ENCODE results near the gene OR2T11. TPM values are rescaled to one million over a fixed set of nuclear protein-coding genes. Genes with fewer than 3 reads are reported as not detected.
"Not testable (repeated sequence)": the region's sequence is repeated elsewhere in the genome, so short reads cannot be mapped to it uniquely, and the experiment has no call there.

Gene OR2T11
- total RNA-seq, 1 experiment from 2014 or later = not detected

DNA sequence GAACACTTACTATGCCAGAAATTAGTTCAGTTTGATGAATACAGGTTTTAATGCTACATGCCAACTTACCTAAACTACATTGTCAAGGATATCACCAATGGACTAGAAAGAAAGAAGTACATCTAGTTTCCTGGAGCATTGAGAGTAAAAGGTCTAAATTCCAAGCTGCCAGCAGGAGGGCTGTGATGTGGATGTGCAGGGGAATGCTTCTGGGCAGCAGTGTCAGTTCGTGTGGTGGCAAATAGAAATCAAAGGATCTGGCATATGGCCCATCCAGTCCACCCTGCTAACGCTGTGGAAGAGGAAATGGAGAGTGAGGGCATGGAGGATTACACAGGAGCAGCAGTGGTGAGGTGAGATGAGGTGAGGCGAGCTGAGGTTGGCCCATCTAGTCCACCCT, 10.3 kb upstream of the OR2T11 start, which contains the start of gene OR2T35:
Gene OR2T35, minus strand, starts transcription at position 101 of the 400 bp plus-strand sequence. CDS start 6,020 bp downstream, outside the sequence.
- H3K4me3 Mint-ChIP-seq (ENCODE audit: unreplicated experiment); H3K36me3 Mint-ChIP-seq (ENCODE audit: insufficient read depth, unreplicated experiment); BruUV-seq (replicated peaks); CTCF ChIA-PET; H3K4me1 Mint-ChIP-seq (ENCODE audit: insufficient read depth, unreplicated experiment); POLR2A ChIA-PET; DNase-seq (ENCODE audit: unreplicated experiment); intact Hi-C loops (cut with micrococcal nuclease); H3K27me3 Mint-ChIP-seq (ENCODE audit: insufficient read depth, unreplicated experiment); H3K9me3 Mint-ChIP-seq (ENCODE audit: unreplicated experiment): not testable (repeated sequence)
- peak within 1 kb of the TSS; percentile 71 for H3K27ac Mint-ChIP-seq (ENCODE audit: low read depth, unreplicated experiment)

DNA sequence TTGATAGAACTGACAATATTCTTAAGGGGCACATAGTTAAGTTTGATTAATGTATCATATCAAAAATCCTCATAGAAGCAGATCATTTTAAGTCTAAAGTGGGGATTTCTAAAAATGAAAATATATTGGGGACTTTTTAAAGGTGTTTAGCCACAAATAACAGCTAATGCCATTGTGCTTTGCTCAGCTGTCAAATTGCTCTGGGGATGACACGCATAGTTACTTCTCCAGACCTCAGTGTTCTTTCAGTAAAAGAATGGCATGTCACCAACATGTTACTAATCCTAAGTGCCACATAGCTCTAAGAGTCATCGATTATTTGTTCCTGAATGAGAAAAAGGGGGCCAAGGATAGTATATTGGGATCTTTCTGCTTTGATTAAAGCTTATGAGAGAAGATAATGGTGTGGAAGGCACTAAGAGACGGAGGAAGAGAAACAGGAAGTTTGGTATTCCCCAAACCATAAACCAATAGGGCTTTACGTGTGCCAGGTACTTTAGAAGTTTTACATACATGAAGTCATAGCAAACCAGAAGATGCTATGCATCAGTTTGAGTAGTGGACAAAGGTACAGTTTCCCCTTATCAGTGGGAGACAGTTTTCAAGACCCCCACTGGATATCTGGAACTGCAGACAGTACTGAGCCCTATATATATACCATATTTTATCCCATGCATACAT, 8.2 kb upstream of the OR2T11 start:
- CTCF ChIA-PET; DNase-seq (ENCODE audit: unreplicated experiment); intact Hi-C loops (cut with micrococcal nuclease); H3K27me3 Mint-ChIP-seq (ENCODE audit: insufficient read depth, unreplicated experiment); H3K4me1 Mint-ChIP-seq (ENCODE audit: insufficient read depth, unreplicated experiment); H3K9me3 Mint-ChIP-seq (ENCODE audit: unreplicated experiment); POLR2A ChIA-PET; H3K4me3 Mint-ChIP-seq (ENCODE audit: unreplicated experiment); BruUV-seq (replicated peaks); H3K27ac Mint-ChIP-seq (ENCODE audit: low read depth, unreplicated experiment); H3K36me3 Mint-ChIP-seq (ENCODE audit: insufficient read depth, unreplicated experiment): not testable (repeated sequence)

DNA sequence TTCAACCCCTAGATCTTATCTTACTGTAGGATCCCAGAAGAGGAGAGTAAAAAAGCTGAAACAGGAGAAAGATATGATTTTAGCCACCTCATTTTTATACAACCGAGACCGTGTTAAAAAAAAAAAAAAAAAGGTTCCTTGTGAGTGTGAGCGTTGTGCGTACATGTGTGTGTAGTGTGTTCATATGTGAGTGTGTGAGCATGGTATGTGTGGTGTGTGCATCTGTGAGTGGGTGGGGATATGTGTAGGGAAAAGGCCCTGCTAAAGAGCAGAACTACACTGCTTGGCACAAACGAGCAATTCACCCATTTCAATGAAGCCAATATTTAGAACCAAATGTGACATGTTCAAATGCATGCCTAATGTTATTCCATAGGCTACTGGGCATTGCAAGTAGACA, 6.7 kb upstream of the OR2T11 start:
- H3K4me3 Mint-ChIP-seq (ENCODE audit: unreplicated experiment); H3K27me3 Mint-ChIP-seq (ENCODE audit: insufficient read depth, unreplicated experiment); CTCF ChIA-PET: not testable (repeated sequence)

DNA sequence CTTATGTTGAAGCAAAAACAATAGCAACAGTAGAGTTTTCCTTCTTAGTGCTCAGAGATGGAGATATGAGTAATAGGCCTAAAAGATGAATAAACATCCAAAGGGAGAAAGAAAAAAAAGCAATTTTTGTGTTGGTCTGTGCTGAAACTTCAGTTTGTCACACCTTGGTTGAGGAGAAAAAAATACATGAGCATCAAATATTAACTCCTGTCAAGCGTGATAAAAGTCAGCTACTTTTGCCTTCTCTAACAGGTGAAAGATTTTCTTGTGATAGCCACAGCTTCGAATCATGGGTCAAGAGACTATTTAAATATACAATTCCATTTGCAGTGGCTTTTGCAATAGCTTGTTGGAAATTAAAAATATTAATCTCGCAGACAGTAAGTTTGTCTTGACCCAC, 6.0 kb upstream of the OR2T11 start:
- H3K27ac Mint-ChIP-seq (ENCODE audit: low read depth, unreplicated experiment); H3K9me3 Mint-ChIP-seq (ENCODE audit: unreplicated experiment); H3K4me3 Mint-ChIP-seq (ENCODE audit: unreplicated experiment); H3K27me3 Mint-ChIP-seq (ENCODE audit: insufficient read depth, unreplicated experiment); CTCF ChIA-PET; intact Hi-C loops (cut with micrococcal nuclease); H3K36me3 Mint-ChIP-seq (ENCODE audit: insufficient read depth, unreplicated experiment); H3K4me1 Mint-ChIP-seq (ENCODE audit: insufficient read depth, unreplicated experiment); POLR2A ChIA-PET; BruUV-seq (replicated peaks); DNase-seq (ENCODE audit: unreplicated experiment): not testable (repeated sequence)

More for the DNA sequence above, 6.7 kb upstream of the OR2T11 start:
- H3K27ac Mint-ChIP-seq (ENCODE audit: low read depth, unreplicated experiment); intact Hi-C loops (cut with micrococcal nuclease); POLR2A ChIA-PET; H3K4me1 Mint-ChIP-seq (ENCODE audit: insufficient read depth, unreplicated experiment); DNase-seq (ENCODE audit: unreplicated experiment); H3K36me3 Mint-ChIP-seq (ENCODE audit: insufficient read depth, unreplicated experiment); H3K9me3 Mint-ChIP-seq (ENCODE audit: unreplicated experiment); BruUV-seq (replicated peaks): not testable (repeated sequence)

DNA sequence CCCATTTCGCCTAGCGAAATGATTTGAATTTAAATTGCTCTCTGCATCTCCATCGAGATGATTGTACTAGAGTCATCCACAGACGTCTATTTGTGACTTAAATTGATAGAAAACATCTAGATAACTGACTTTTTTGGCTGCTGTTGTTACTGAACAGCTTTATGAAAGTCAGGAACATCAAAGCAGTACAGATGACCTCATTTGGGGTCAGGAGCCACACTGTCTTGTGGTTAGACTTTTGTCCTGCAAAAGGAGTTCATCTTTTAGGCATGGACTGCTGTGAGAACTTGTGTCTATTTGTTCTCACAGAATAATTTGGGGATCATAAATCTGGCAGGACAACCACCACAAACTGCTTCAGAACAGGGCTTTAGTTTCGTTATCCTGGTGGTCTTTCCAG, 4.8 kb upstream of the OR2T11 start:
- BruUV-seq (replicated peaks); H3K9me3 Mint-ChIP-seq (ENCODE audit: unreplicated experiment); H3K36me3 Mint-ChIP-seq (ENCODE audit: insufficient read depth, unreplicated experiment); DNase-seq (ENCODE audit: unreplicated experiment); intact Hi-C loops (cut with micrococcal nuclease); POLR2A ChIA-PET; H3K27me3 Mint-ChIP-seq (ENCODE audit: insufficient read depth, unreplicated experiment); CTCF ChIA-PET; H3K4me1 Mint-ChIP-seq (ENCODE audit: insufficient read depth, unreplicated experiment); H3K27ac Mint-ChIP-seq (ENCODE audit: low read depth, unreplicated experiment); H3K4me3 Mint-ChIP-seq (ENCODE audit: unreplicated experiment): not testable (repeated sequence)

DNA sequence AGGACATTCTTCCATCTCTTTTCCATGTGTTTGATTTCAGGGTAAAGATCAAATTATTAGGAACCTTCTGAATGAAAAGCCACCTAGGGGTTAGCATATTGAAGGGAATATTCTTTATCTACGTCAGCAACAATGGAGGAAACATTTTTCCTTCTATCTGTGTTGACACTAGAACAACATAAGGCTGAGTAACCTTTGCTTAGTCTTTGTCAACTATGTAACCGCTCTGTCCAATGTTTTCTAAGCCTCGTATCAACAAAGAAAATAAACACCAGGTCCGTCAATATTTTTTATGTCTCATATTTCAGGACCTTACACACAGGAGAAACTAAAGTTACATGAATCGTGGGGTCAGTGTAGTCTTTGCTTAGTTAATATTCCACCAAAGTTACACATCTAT, 1.7 kb upstream of the OR2T11 start:
- H3K9me3 Mint-ChIP-seq (ENCODE audit: unreplicated experiment); CTCF ChIA-PET; H3K27me3 Mint-ChIP-seq (ENCODE audit: insufficient read depth, unreplicated experiment); intact Hi-C loops (cut with micrococcal nuclease); BruUV-seq (replicated peaks); H3K4me1 Mint-ChIP-seq (ENCODE audit: insufficient read depth, unreplicated experiment); H3K36me3 Mint-ChIP-seq (ENCODE audit: insufficient read depth, unreplicated experiment); H3K4me3 Mint-ChIP-seq (ENCODE audit: unreplicated experiment); H3K27ac Mint-ChIP-seq (ENCODE audit: low read depth, unreplicated experiment); DNase-seq (ENCODE audit: unreplicated experiment); POLR2A ChIA-PET: not testable (repeated sequence)

DNA sequence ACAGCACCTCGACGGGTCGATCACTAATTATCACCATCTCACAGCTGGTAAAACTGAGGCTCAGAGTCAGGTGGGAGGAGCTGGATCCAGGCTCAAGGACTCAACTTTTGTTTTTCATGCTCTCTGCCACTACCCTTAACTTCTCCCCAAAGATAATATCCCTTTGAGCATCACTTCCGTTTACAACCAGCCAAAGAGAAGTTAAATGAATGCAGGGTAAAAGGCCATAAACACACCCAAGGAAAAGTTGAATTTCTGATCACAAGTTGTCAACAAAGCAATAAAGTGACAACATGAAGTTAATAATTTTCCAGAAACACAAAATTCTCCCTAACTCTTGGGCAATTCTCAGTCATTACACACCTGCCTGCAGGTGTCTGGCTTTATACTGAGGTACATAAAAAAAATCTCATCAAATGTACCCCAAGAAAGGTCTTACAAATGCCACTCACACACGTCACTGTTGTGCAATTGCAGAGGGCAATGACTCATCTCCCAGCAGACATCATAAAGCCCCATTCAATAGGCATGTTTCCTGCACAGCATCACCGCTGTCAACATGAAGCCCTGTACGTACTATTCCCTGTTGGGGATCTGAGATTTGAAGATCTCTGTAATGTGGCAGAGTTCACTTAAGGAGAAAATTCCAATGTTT, 3.4 kb downstream of the OR2T11 start:
- ChIA-PET POLR2A (no interaction called here), CTCF (interaction anchor here (0.6 to 1.0 kb wide), 2 partner anchors 8 to 65 kb away, joined by 3 to 5 read pairs; no protein-coding TSS in a partner anchor)
- no peaks in the 10 kb centered on the region for H3K4me1 Mint-ChIP-seq (ENCODE audit: insufficient read depth, unreplicated experiment)
- BruUV-seq (replicated peaks) = no TSS peak
- TF ChIP-seq, protein P1, sequence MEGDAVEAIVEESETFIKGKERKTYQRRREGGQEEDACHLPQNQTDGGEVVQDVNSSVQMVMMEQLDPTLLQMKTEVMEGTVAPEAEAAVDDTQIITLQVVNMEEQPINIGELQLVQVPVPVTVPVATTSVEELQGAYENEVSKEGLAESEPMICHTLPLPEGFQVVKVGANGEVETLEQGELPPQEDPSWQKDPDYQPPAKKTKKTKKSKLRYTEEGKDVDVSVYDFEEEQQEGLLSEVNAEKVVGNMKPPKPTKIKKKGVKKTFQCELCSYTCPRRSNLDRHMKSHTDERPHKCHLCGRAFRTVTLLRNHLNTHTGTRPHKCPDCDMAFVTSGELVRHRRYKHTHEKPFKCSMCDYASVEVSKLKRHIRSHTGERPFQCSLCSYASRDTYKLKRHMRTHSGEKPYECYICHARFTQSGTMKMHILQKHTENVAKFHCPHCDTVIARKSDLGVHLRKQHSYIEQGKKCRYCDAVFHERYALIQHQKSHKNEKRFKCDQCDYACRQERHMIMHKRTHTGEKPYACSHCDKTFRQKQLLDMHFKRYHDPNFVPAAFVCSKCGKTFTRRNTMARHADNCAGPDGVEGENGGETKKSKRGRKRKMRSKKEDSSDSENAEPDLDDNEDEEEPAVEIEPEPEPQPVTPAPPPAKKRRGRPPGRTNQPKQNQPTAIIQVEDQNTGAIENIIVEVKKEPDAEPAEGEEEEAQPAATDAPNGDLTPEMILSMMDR (IDR thresholded peaks at IDR 0.05; ENCODE audit: unreplicated experiment) = no peak
- no peak overlapping the region for H3K4me3 Mint-ChIP-seq (ENCODE audit: unreplicated experiment)
- H3K36me3 Mint-ChIP-seq (ENCODE audit: insufficient read depth, unreplicated experiment) = no peaks in the 10 kb centered on the region
- no peak overlapping the region for H3K27ac Mint-ChIP-seq (ENCODE audit: low read depth, unreplicated experiment)
- no peaks in the 10 kb centered on the region for H3K9me3 Mint-ChIP-seq (ENCODE audit: unreplicated experiment)
- peak; percentile 73 for DNase-seq (ENCODE audit: unreplicated experiment)
- intact Hi-C loops (cut with micrococcal nuclease) = no loop called here
- H3K27me3 Mint-ChIP-seq (ENCODE audit: insufficient read depth, unreplicated experiment) = no peaks in the 10 kb centered on the region

All from MCF 10A (cell line).